22Rv1 (cell line): ENCODE data around the gene CGNL1.

Experiments
- H3K27ac ChIP-seq: fragments of 450-650 bp; 2 replicates; pipeline ENCODE4 v1.5.1; 2017
- CTCF ChIP-seq: fragments of 450-650 bp; IDR thresholded peaks from 2 replicates; pipeline ENCODE4 v1.5.1; 2017; ENCODE audit warnings: mild to moderate bottlenecking
- ZFX ChIP-seq: fragments of 450-650 bp; IDR thresholded peaks from 2 replicates; pipeline ENCODE4 v1.6.1; 2017; ENCODE audit warnings: antibody characterized with exemption, borderline replicate concordance

The CGNL1 gene

GRCh38 chr15:57568299-57568698, 192.0 kb downstream of the CGNL1 start:
- no peak overlapping the region for H3K27ac ChIP-seq
- no peak for TF ChIP-seq ZFX
- no peak for TF ChIP-seq CTCF

GRCh38 chr15:57570340-57570739, 194.0 kb downstream of the CGNL1 start:
- no peak overlapping the region for H3K27ac ChIP-seq
- no peak for TF ChIP-seq ZFX
- no peak for TF ChIP-seq CTCF

GRCh38 chr15:57570994-57571393, 194.7 kb downstream of the CGNL1 start:
- TF ChIP-seq ZFX (no peak), CTCF (no peak)
- H3K27ac ChIP-seq, result no peak overlapping the region

GRCh38 chr15:57571725-57572124, 195.4 kb downstream of the CGNL1 start:
- no peak overlapping the region for H3K27ac ChIP-seq
- no peak for TF ChIP-seq ZFX
- no peak for TF ChIP-seq CTCF

- H3K27ac ChIP-seq, result no peak overlapping the region
- no peak for TF ChIP-seq ZFX
- no peak for TF ChIP-seq CTCF
Measured at GRCh38 chr15:57572468-57572867, 196.2 kb downstream of the CGNL1 start.

GRCh38 chr15:57573151-57573550, 196.8 kb downstream of the CGNL1 start:
- no peak overlapping the region for H3K27ac ChIP-seq
- TF ChIP-seq ZFX (no peak), CTCF (no peak)

- H3K27ac ChIP-seq, result no peak overlapping the region
- no peak for TF ChIP-seq ZFX
- no peak for TF ChIP-seq CTCF
Measured at GRCh38 chr15:57575363-57575762, 199.1 kb downstream of the CGNL1 start.
